ENCODE data around the gene MRM1. TPM values are rescaled to one million over a fixed set of nuclear protein-coding genes. Genes with fewer than 3 reads are reported as not detected.

Gene MRM1
- total RNA-seq, 2 donors from 2014 or later, result 7.3 to 7.9 TPM

DNA sequence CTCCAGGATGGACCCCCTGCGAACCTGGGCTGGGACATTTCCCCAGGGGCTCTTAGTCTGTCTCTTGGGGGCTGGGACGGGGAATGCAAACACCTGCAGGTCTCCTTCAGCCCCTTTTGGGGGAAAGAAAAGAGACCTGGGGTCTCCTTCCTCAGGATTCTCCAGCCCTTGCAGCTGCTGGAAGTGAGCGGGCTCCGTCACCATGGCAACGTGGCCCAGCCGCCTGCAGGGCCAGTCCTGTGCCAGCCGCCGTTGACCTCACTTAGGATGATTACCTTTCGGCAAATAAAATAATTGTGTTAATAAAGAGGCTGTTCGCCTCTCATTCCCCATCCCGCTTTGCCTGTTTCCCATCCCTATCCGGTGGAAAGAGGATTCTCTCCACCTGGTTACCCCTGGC is 25.7 kb downstream of the MRM1 start:
- WGBS, 2 donors, result 75 to 79% methylated on average over 11 of the region's 12 CpGs
- ATAC-seq (no peak), DNase-seq (peak in 2 of 4 donors; percentile 44 to 46)
- Histone ChIP-seq H3K27ac (no peak overlapping the region), H3K9me3 (no peaks in the 10 kb centered on the region), H3K4me3 (no peak overlapping the region), H3K4me1 (no peaks in the 10 kb centered on the region), H3K36me3 (replicated peaks in 1 of 2; ENCODE audit: insufficient read depth in 1 of 2, low read depth in 2 of 2) (no peaks in the 10 kb centered on the region), H3K27me3 (no peaks in the 10 kb centered on the region)
- TF ChIP-seq, protein P1, sequence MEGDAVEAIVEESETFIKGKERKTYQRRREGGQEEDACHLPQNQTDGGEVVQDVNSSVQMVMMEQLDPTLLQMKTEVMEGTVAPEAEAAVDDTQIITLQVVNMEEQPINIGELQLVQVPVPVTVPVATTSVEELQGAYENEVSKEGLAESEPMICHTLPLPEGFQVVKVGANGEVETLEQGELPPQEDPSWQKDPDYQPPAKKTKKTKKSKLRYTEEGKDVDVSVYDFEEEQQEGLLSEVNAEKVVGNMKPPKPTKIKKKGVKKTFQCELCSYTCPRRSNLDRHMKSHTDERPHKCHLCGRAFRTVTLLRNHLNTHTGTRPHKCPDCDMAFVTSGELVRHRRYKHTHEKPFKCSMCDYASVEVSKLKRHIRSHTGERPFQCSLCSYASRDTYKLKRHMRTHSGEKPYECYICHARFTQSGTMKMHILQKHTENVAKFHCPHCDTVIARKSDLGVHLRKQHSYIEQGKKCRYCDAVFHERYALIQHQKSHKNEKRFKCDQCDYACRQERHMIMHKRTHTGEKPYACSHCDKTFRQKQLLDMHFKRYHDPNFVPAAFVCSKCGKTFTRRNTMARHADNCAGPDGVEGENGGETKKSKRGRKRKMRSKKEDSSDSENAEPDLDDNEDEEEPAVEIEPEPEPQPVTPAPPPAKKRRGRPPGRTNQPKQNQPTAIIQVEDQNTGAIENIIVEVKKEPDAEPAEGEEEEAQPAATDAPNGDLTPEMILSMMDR (IDR thresholded peaks at IDR 0.05), result no peak
- intact Hi-C loops (cut with DNase I), result no loop called here

DNA sequence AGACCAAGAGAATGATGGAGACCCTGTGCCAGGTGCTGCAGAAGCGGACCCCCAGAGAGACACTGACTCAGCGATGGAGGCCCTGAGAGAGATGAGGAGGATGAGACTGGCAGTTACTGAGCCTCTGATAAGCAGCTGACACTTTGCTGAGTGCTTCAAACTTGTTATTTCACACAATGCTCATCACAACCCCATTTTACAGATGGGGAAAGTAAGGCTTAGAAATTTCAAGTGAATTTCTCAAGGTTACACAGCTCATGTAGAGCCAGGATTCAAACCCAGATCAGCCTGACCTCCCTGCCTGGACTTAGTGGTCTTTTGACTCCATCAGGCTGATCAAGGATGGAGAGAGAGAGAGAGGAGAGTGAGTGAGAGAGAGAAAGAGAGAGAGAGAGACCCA is 27.2 kb downstream of the MRM1 start:
- Histone ChIP-seq H3K4me1 (no peaks in the 10 kb centered on the region), H3K27ac (no peak overlapping the region), H3K36me3 (replicated peaks in 1 of 2; ENCODE audit: insufficient read depth in 1 of 2, low read depth in 2 of 2) (no peaks in the 10 kb centered on the region), H3K4me3 (no peak overlapping the region), H3K27me3 (no peaks in the 10 kb centered on the region), H3K9me3 (no peaks in the 10 kb centered on the region)
- WGBS, 2 donors, result 71 to 87% methylated on average over 2 of the region's 2 CpGs
- intact Hi-C loops (cut with DNase I), result no loop called here
- no peak for TF ChIP-seq POLR2A (IDR thresholded peaks at IDR 0.05)
- TF ChIP-seq, protein P1 (IDR thresholded peaks at IDR 0.05), result no peak
- ATAC-seq, result no peak
- DNase-seq, result no peak

DNA sequence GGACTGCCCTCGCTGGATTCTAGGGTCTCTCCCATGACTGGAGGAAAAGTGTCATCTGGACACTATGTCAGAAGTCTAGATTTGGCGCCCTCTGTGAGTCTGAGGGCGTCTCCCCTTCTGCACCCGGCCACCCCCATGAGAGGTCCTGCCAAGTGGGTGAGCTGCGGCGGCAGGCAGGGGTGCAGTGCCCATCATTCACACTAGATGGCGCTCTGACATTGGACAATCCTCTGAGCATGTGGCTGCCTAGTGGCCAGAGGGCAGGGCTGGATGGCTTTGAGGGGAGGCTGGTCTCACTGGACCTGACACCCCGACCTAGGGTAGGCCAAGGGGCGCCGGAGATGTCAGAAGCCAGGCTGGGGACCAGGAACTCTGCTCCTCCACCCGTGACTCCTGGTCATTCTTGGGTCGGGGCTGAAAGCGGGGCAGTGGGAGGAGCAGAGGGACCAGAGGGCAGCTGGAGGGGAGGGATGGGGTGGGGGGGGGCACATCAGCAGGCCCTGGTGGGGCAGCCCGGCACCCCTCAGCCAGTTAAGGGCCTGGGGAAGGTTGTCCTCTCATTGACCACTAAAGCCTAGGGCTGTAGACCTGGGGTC is 28.0 kb downstream of the MRM1 start:
- no peak for TF ChIP-seq POLR2A (IDR thresholded peaks at IDR 0.05)
- TF ChIP-seq, protein P1 (IDR thresholded peaks at IDR 0.05), result peak; percentile 87 to 99 (median 95)
- Histone ChIP-seq H3K4me1 (no peaks in the 10 kb centered on the region), H3K27me3 (no peaks in the 10 kb centered on the region), H3K9me3 (no peaks in the 10 kb centered on the region), H3K4me3 (no peak overlapping the region), H3K27ac (no peak overlapping the region), H3K36me3 (replicated peaks in 1 of 2; ENCODE audit: insufficient read depth in 1 of 2, low read depth in 2 of 2) (no peaks in the 10 kb centered on the region)
- 1 to 40% methylated on average over 2 to 11 of the region's 14 CpGs for WGBS, 2 donors
- ATAC-seq, result peak; percentile 80
- DNase-seq, result peak; percentile 72 to 83 (median 76)
- intact Hi-C loops (cut with DNase I), result no loop called here

DNA sequence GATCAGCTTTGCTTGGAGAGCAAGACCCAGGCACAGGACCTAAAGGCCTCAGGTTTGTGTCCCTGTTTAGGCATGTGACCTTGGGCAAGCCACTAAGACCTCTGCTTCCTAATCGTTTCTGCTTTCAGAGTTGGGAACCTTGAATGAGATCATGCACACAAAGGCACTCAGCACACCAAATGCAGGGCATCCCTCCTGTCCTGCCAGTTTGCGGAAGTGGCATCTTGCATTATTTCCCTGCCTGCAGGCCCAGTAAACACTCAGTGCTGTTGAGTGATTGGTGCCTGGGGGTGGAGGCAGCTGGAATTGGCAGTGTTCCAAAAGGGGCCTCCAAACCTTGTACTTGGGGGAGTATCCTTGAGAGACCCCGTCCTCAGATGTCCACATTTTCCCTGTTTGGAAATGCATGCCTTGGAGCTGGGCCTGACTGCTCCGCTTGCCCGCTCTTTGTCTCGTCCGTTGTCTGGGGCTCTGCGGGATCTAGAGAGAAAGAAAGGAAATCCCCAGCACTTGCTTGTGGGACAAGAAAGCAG is 28.7 kb downstream of the MRM1 start:
- Histone ChIP-seq H3K27ac (no peak overlapping the region), H3K9me3 (no peaks in the 10 kb centered on the region), H3K27me3 (no peaks in the 10 kb centered on the region), H3K4me1 (no peaks in the 10 kb centered on the region), H3K36me3 (replicated peaks in 1 of 2; ENCODE audit: insufficient read depth in 1 of 2, low read depth in 2 of 2) (no peaks in the 10 kb centered on the region), H3K4me3 (no peak overlapping the region)
- no peak for ATAC-seq
- intact Hi-C loops (cut with DNase I), result loop anchor here (5.0 kb wide), 1 partner anchor 412 kb away; no protein-coding TSS in a partner anchor
- TF ChIP-seq, protein P1 (IDR thresholded peaks at IDR 0.05), result no peak
- no peak for TF ChIP-seq POLR2A (IDR thresholded peaks at IDR 0.05)
- 82 to 96% methylated on average over 5 to 8 of the region's 8 CpGs for WGBS, 2 donors
- no peak for DNase-seq

DNA sequence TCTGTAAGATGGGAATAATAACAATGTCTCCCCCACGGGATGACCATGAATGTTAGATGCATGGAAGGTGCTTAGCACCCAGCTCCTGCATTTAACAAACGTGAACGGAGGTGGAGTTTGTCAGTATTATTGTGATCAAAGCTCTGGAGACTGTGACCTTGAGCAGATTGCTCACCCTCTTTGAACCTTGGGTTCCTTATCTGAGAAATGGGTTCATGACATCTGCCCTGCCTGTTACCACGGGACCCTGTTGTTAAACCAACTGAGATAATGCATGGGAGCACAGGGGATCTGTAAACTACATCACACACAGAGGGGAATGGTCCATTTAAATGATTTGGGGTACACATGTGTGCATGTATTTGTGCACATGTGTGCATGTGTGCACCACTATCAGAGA is 29.6 kb downstream of the MRM1 start:
- no peaks in the 10 kb centered on the region for H3K27me3 ChIP-seq
- no peak for DNase-seq
- intact Hi-C loops (cut with DNase I), result loop anchor here (5.0 kb wide), 1 partner anchor 411 kb away; no protein-coding TSS in a partner anchor
- H3K9me3 ChIP-seq, result no peaks in the 10 kb centered on the region
- H3K27ac ChIP-seq, result no peak overlapping the region
- H3K4me1 ChIP-seq, result no peaks in the 10 kb centered on the region
- H3K4me3 ChIP-seq, result no peak overlapping the region
- TF ChIP-seq, protein P1 (IDR thresholded peaks at IDR 0.05), result no peak
- no peak for TF ChIP-seq POLR2A (IDR thresholded peaks at IDR 0.05)
- ATAC-seq, result no peak
- WGBS, 2 donors, result 31 to 34% methylated on average over 4 of the region's 4 CpGs
- H3K36me3 ChIP-seq (replicated peaks in 1 of 2; ENCODE audit: insufficient read depth in 1 of 2, low read depth in 2 of 2), result no peaks in the 10 kb centered on the region
